Astrocyte of the cerebellum (primary cell): Measurements from ENCODE around the gene IGF2BP2.

Source experiments
- DNase-seq: peaks from one replicate; pipeline ENCODE4 v3.0.0-alpha.2; 2011; ENCODE audit warnings: low read depth
- H3K4me3 ChIP-seq: 2 replicates; pipeline ENCODE4 v1.5.1; 2011; ENCODE audit warnings: mild to moderate bottlenecking, low read depth, low read length, moderate library complexity
- CTCF ChIP-seq: IDR thresholded peaks from 2 replicates; pipeline ENCODE4 v1.5.1; 2012; ENCODE audit warnings: low read length, low read depth, moderate library complexity, mild to moderate bottlenecking; ENCODE audit errors: missing control alignments
- in situ Hi-C: cut with HindIII; loops from 2 replicates; pipeline ENCODE4 v1.10.0; 2017; ENCODE audit warnings: low sequenced_read_pairs

IGF2BP2 gene

GRCh38 chr3:185759512-185759911 lies 65.3 kb downstream of the IGF2BP2 start:
- no peak for DNase-seq
- in situ Hi-C loops = no loop called here
- no peak for TF ChIP-seq CTCF

DNA sequence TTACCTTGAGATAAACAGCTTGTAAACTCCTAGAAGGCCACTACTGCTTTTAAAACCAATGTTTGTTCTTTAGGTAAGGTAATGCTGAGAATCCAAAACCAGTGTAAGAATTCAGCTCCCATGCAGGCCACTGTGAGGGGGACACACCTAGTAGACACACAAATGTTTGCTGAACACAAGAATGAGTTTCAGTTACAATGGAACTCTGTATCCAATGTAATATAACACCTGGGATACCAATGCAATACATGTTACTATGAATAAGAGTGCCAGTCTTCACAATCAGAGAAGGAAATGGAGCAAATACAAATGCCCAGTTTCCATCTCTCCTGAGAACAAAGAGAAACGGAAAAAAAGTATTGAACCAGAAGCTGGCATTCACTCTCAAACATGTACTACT lies 65.9 kb downstream of the IGF2BP2 start:
- DNase-seq = no peak
- in situ Hi-C loops = no loop called here
- H3K4me3 ChIP-seq = no peak overlapping the region
- no peak for TF ChIP-seq CTCF

More at GRCh38 chr3:185759512-185759911, 65.3 kb downstream of the IGF2BP2 start:
- H3K4me3 ChIP-seq = no peak overlapping the region

DNA sequence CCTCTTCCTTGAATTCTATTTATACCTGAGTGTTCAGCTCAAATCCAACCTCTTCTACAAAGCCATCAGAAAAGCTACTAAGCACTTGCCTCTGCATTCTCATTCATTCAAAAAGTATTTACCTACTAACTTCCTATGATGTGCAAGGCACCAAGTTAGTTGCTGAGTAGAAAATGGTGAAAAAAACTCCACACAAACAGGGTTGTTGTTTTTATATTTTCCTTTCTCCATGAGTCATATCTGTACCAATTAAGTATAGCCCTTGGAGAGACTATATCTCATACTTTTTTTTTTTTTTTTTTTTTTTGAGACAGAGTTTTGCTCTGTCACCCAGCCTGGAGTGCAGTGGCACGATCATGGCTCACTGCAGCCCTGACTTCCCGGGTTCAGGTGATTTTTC lies 67.7 kb downstream of the IGF2BP2 start:
- DNase-seq = no peak
- in situ Hi-C loops = no loop called here
- no peak overlapping the region for H3K4me3 ChIP-seq
- TF ChIP-seq CTCF = no peak

DNA sequence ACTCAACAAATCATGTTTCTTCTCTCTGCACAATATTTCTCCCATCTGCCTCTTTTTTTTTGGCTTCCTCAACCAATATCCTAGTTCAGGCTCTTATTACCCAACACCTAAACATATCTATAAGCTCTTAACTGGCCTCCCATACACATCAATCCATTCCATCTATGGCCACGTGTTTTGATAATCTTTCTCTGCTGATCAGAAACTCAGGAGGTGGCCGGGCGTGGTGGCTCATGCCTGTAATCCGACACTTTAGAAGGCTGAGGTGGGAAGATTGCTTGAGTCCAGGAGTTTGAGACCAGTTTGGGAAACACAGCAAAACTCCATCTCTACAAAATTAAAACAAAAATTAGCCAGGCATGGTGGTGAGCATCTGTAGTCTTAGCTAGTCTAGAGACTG lies 68.4 kb downstream of the IGF2BP2 start:
- in situ Hi-C loops = no loop called here
- no peak for TF ChIP-seq CTCF

DNA sequence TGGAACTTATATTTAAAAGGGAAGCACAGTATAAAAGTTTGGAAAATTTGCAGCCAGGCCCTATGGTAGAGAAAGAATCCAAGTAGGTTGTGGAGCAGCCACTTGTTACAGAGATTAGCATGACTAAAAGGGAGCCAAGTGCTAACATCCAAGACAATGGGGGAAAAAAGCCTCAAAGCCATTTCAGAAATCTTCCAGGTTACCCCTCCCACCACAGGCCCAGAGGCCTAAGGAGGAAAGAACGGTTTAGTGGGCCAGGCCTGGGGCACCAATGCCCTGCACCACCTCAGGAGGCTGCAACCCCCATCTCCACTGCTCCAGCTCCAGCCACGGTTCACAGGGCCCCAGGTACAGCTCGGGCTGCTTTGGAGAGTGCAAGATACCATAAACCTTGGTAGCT lies 69.9 kb downstream of the IGF2BP2 start:
- in situ Hi-C loops = no loop called here
- no peak for TF ChIP-seq CTCF
- DNase-seq = no peak
- H3K4me3 ChIP-seq = no peak overlapping the region

More for the DNA sequence above, 68.4 kb downstream of the IGF2BP2 start:
- no peak for DNase-seq
- H3K4me3 ChIP-seq = no peak overlapping the region

- in situ Hi-C loops = no loop called here
- no peak overlapping the region for H3K4me3 ChIP-seq
- DNase-seq = no peak
- TF ChIP-seq CTCF = no peak
Measured at GRCh38 chr3:185753354-185753753, 71.5 kb downstream of the IGF2BP2 start.

DNA sequence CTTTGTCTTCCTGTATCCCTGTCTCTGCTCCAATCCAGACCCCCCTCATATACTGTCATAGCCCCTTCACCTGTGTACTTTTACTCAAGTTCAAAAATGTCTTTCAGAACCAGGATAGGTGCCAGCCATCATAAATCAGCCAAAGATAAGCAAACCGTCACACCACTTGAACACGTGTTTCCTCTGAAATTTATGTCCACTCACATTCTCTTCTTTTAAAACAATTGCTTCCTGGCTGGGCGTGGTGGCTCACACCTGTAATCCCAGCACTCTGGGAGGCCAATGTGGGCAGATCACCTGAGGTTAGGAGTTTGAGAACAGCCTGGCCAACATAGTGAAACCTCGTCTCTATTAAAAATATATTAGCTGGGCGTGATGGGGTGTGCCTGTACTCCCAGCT lies 74.1 kb downstream of the IGF2BP2 start:
- DNase-seq = no peak
- in situ Hi-C loops = no loop called here
- no peak overlapping the region for H3K4me3 ChIP-seq
- TF ChIP-seq CTCF = no peak
